OCI-LY1 (cell line): ENCODE results near the gene EMC8.

Experiments
- H2AFZ ChIP-seq: fragments of 200-600 bp; sonication (generic), shearing (Covaris generic); 2 replicates; pipeline ENCODE4 v1.6.0; 2014; ENCODE audit warnings: antibody characterized with exemption, mild to moderate bottlenecking, low read length
- H3F3A ChIP-seq: fragments of 200-600 bp; sonication (generic), shearing (Covaris generic); 2 replicates; pipeline ENCODE4 v1.6.0; 2014; ENCODE audit warnings: mild to moderate bottlenecking, antibody characterized with exemption, low read length, moderate library complexity; ENCODE audit not compliant: insufficient read depth
- H3K27ac ChIP-seq: fragments of 200-600 bp; sonication (generic); 2 replicates; pipeline ENCODE4 v1.5.1; 2014; ENCODE audit warnings: low read length, mixed run types, mild to moderate bottlenecking, low read depth; ENCODE audit not compliant: poor library complexity, severe bottlenecking
- H3K27me3 ChIP-seq: fragments of 200-600 bp; sonication (generic); 2 replicates; pipeline ENCODE4 v1.6.0; 2014; ENCODE audit warnings: antibody characterized with exemption, mild to moderate bottlenecking, low read length, moderate library complexity; ENCODE audit not compliant: insufficient read depth
- H3K36me3 ChIP-seq: fragments of 200-600 bp; sonication (generic); 2 replicates; pipeline ENCODE4 v1.6.1; 2014; ENCODE audit warnings: mild to moderate bottlenecking, antibody characterized with exemption, low read length, moderate library complexity, mixed read lengths; ENCODE audit not compliant: insufficient read depth
- H3K4me1 ChIP-seq: fragments of 200-600 bp; sonication (generic); 2 replicates; pipeline ENCODE4 v1.5.1; 2014; ENCODE audit warnings: mild to moderate bottlenecking, low read length, moderate library complexity; ENCODE audit not compliant: insufficient read depth, severe bottlenecking
- H3K4me2 ChIP-seq: fragments of 200-600 bp; sonication (generic), shearing (Covaris generic); 2 replicates; pipeline ENCODE4 v1.6.1; 2014; ENCODE audit warnings: low read length
- H3K4me3 ChIP-seq: fragments of 200-600 bp; sonication (generic); 2 replicates; pipeline ENCODE4 v1.5.1; 2014; ENCODE audit warnings: low read length, low read depth, mild to moderate bottlenecking, mixed read lengths; ENCODE audit not compliant: poor library complexity, severe bottlenecking
- H3K79me2 ChIP-seq: fragments of 200-600 bp; shearing (Covaris generic); 2 replicates; pipeline ENCODE4 v1.6.1; 2016; ENCODE audit warnings: mixed run types, low read length, mixed read lengths; ENCODE audit not compliant: insufficient read depth
- H3K9ac ChIP-seq: fragments of 200-600 bp; sonication (generic), shearing (Covaris generic); 2 replicates; pipeline ENCODE4 v1.6.1; 2014; ENCODE audit warnings: mild to moderate bottlenecking, low read length, mixed read lengths
- H3K9me2 ChIP-seq: fragments of 200-600 bp; sonication (generic), shearing (Covaris generic); 2 replicates; pipeline ENCODE4 v1.6.1; 2014; ENCODE audit warnings: low read depth, mild to moderate bottlenecking, low read length, mixed read lengths
- H3K9me3 ChIP-seq: fragments of 200-600 bp; shearing (Covaris generic); 2 replicates; pipeline ENCODE4 v1.6.1; 2014; ENCODE audit warnings: low read length, mixed read lengths
- H4K20me1 ChIP-seq: fragments of 200-600 bp; sonication (generic), shearing (Covaris generic); 2 replicates; pipeline ENCODE4 v1.6.0; 2016; ENCODE audit warnings: mild to moderate bottlenecking, low read length; ENCODE audit not compliant: insufficient read depth
- CTCF ChIP-seq: fragments of 200-600 bp; sonication (generic), shearing (Covaris generic); IDR thresholded peaks from 2 replicates; pipeline ENCODE4 v1.5.1; 2017; ENCODE audit warnings: mild to moderate bottlenecking, antibody characterized with exemption, low read length, moderate library complexity, mixed read lengths
- EZH2 ChIP-seq: fragments of 200-600 bp; sonication (generic), shearing (Covaris generic); IDR thresholded peaks from 2 replicates; pipeline ENCODE4 v1.8.0; 2017; ENCODE audit warnings: borderline replicate concordance, mixed run types, mild to moderate bottlenecking, antibody characterized with exemption, low read length, moderate library complexity, mixed read lengths

EMC8 gene

GRCh38 chr16:85847036-85847435, 47.7 kb upstream of the EMC8 start:
- Histone ChIP-seq H3K4me2 (no peak overlapping the region), H3K9me3 (no peaks in the 10 kb centered on the region), H3K9me2 (no peaks in the 10 kb centered on the region), H3K4me1 (no peaks in the 10 kb centered on the region), H3K27ac (no peak overlapping the region), H3K79me2 (no peaks in the 10 kb centered on the region), H4K20me1 (no peaks in the 10 kb centered on the region), H3F3A (no peaks in the 10 kb centered on the region), H3K36me3 (no peaks in the 10 kb centered on the region), H2AFZ (no peak overlapping the region), H3K9ac (no peak overlapping the region), H3K27me3 (peaks cover 9% of the 10 kb centered on the region; the same call in 1 of the 2 replicates), H3K4me3 (no peak overlapping the region)
- no peak for TF ChIP-seq CTCF
- no peak for TF ChIP-seq EZH2

GRCh38 chr16:85846461-85846860, 47.1 kb upstream of the EMC8 start:
- H3K4me3 ChIP-seq, result no peak overlapping the region
- no peaks in the 10 kb centered on the region for H3K79me2 ChIP-seq
- H3K36me3 ChIP-seq, result no peaks in the 10 kb centered on the region
- H3F3A ChIP-seq, result no peaks in the 10 kb centered on the region
- H3K4me1 ChIP-seq, result no peaks in the 10 kb centered on the region
- H2AFZ ChIP-seq, result no peak overlapping the region
- no peak overlapping the region for H3K4me2 ChIP-seq
- no peak for TF ChIP-seq EZH2
- no peak for TF ChIP-seq CTCF
- H3K27ac ChIP-seq, result no peak overlapping the region
- no peaks in the 10 kb centered on the region for H4K20me1 ChIP-seq
- H3K9me2 ChIP-seq, result no peaks in the 10 kb centered on the region
- H3K27me3 ChIP-seq, result peaks cover 9% of the 10 kb centered on the region; the same call in 1 of the 2 replicates
- no peaks in the 10 kb centered on the region for H3K9me3 ChIP-seq
- H3K9ac ChIP-seq, result no peak overlapping the region

GRCh38 chr16:85845266-85845665, 45.9 kb upstream of the EMC8 start:
- H3K36me3 ChIP-seq, result no peaks in the 10 kb centered on the region
- H3K27me3 ChIP-seq, result peaks cover 9% of the 10 kb centered on the region; the same call in 1 of the 2 replicates
- no peaks in the 10 kb centered on the region for H4K20me1 ChIP-seq
- H3K4me2 ChIP-seq, result no peak overlapping the region
- H3K9me3 ChIP-seq, result no peaks in the 10 kb centered on the region
- no peak overlapping the region for H3K4me3 ChIP-seq
- H3K9ac ChIP-seq, result no peak overlapping the region
- H3F3A ChIP-seq, result no peaks in the 10 kb centered on the region
- H3K4me1 ChIP-seq, result no peaks in the 10 kb centered on the region
- no peaks in the 10 kb centered on the region for H3K9me2 ChIP-seq
- TF ChIP-seq CTCF (no peak), EZH2 (no peak)
- no peak overlapping the region for H3K27ac ChIP-seq
- H3K79me2 ChIP-seq, result no peaks in the 10 kb centered on the region
- no peak overlapping the region for H2AFZ ChIP-seq
